SK-N-DZ (cell line): ENCODE results near the gene TRAF1. TPM values are rescaled to one million over a fixed set of nuclear protein-coding genes. Genes with fewer than 3 reads are reported as not detected.
"Not testable (repeated sequence)": the region's sequence is repeated elsewhere in the genome, so short reads cannot be mapped to it uniquely, and the experiment has no call there.

Source experiments
- DNase-seq: peaks from one replicate; pipeline ENCODE4 v3.0.0-alpha.2; 2015; ENCODE audit warnings: low spot score
- polyA plus RNA-seq, 2 experiments: library from polyadenylated mRNA; depleted of rRNA; stranded (reverse); fragments of >200 nt; gene quantifications; 2 replicates each; pipeline ENCODE4 v1.2.3, GENCODE V29; 2014

The TRAF1 gene, protein sequence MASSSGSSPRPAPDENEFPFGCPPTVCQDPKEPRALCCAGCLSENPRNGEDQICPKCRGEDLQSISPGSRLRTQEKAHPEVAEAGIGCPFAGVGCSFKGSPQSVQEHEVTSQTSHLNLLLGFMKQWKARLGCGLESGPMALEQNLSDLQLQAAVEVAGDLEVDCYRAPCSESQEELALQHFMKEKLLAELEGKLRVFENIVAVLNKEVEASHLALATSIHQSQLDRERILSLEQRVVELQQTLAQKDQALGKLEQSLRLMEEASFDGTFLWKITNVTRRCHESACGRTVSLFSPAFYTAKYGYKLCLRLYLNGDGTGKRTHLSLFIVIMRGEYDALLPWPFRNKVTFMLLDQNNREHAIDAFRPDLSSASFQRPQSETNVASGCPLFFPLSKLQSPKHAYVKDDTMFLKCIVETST
- polyA plus RNA-seq (2014; cell fraction: cytosol; rRNA removed) = 0.73 and 0.99 TPM in 2 replicates
- polyA plus RNA-seq (2014; cell fraction: nucleus; rRNA removed) = 2.5 and 4.3 TPM in 2 replicates

DNA sequence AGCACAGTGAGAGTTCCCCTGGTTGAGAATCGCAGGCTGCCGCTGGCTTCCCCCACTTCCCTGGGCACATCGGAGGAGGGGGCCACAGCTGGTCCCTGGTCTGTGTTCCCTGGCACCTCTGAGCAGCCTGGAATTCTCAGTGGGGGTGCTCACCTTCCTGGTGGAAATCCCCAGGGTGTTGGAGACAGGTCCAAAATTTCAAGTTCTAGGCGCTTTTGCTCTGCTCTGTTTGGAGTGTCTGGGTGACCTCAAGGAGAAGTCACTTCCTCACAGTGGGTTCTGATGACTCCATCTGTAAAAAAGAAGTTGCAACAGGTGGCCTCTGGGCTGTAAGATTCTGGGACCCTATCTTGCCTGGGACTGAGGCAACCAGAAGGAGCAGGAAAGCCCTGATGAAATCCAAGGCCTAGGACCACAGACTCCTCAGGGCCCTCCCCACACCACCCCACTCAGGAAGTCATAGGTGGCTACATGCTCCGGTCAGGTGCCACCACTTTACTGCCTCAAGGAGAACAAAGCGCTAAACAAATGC lies at the start of gene TRAF1:
Gene TRAF1 (minus strand): TSS at position 400 of the 532 bp plus-strand sequence. CDS start 721 bp downstream, outside the sequence.
- DNase-seq = no peak

DNA sequence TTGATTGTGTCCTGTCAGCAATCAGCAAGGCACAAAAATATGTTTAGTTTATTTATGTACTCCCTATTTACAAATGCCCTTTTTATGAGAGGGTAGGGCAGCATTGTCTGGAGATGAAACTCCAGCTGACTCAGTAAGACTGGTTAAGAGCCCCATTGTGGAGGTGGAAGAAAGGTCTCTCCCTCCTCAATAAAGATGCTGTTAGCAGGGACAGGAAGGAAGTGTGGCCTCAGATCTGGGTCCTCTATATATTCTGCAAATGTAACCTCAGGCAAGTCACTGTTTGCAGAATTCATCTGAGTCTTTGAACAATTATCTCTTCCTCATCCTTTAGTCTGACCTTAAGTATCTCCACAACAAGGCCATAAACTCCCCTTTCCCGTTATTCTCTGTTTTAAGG lies 48.3 kb upstream of the TRAF1 start:
- DNase-seq = no peak

DNA sequence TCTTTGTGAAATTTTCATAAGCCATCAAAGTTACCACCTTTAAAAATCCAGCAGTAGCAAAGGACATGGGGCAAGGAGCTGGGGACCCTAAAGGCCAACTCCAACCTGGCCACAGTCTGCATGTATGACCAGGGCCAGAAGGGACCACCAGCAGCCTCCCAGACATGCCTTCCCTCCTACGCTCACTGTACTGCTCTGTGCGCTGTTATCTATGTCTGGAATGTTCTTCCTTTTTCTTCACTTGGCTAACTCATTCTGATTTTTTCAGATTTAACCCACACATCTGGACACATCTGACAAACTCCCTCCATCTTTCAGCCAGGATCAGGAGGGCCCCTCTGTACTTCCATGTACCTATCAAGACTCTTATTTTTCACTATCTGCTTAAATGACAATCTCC lies 47.6 kb upstream of the TRAF1 start:
- DNase-seq = no peak

DNA sequence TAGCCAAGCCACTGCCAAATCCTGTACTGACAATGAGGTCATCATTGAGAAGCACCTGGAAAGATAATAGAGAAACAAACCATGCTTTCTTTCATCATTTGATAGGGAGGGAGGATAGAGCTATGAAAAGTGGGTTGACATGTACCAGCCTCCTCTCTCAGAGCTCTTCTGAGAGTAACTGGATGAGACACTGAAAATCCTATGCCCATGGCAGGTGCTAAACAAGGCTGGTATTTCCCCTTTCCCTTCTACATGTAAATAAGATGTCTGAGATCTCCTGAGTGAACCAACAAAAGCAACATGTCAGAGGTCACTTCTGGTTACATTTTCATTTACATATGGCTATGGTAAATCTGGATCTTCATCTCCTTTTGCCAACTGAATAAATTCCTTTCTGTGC lies 45.3 kb upstream of the TRAF1 start:
- DNase-seq = no peak

DNA sequence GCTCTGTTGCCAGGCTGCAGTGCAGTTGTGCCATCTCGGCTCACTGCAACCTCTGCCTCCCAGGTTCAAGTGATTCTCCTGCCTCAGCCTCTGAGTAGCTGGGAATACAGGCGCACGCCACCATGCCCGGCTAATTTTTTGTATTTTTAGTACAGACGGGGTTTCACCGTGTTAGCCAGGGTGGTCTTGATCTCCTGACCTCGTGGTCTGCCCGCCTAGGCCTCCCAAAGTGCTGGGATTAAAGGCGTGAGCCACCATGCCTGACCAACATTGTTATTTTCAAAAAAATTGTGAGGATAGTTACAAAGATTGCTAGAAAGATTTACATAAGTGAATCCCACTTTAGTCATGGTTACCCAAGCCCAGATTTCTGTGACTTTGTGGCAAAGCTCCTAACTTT lies 44.9 kb upstream of the TRAF1 start:
- DNase-seq = not testable (repeated sequence)

DNA sequence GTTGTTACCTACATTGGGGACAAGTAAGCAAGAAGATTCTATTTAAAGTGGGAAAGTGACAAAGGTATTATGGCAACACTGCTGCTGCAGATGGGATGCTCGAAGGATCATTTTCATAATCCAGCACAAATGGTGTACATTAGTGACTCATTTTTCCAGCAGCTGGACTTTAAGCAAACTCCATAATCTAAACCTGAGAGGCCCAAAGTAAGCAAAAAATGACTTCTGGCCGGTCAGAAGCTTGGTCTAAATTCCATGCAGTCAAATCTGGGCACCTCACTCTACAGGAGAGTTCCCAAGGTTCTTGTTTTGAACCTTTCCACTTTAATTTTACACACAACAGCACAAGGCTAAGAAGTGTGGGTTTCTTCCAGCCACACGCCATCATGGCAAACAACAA lies 43.6 kb upstream of the TRAF1 start:
- DNase-seq = no peak

DNA sequence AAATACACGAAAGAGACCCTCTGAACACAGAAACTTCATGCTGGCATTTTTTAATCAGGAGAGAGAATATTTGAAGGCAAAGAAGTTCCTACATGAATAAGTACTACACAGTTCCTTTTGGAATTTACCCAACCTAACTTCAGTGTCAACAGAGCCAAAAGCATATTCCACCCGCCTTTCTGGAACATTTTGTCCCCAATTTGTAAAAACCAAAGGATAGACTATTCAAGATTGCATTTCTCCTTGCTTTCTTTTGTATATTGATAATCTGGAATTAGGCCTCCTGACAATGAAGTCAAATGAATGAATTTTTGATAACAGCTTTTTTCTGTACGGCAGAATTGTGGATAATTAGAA lies 39.4 kb upstream of the TRAF1 start:
- no peak for DNase-seq

DNA sequence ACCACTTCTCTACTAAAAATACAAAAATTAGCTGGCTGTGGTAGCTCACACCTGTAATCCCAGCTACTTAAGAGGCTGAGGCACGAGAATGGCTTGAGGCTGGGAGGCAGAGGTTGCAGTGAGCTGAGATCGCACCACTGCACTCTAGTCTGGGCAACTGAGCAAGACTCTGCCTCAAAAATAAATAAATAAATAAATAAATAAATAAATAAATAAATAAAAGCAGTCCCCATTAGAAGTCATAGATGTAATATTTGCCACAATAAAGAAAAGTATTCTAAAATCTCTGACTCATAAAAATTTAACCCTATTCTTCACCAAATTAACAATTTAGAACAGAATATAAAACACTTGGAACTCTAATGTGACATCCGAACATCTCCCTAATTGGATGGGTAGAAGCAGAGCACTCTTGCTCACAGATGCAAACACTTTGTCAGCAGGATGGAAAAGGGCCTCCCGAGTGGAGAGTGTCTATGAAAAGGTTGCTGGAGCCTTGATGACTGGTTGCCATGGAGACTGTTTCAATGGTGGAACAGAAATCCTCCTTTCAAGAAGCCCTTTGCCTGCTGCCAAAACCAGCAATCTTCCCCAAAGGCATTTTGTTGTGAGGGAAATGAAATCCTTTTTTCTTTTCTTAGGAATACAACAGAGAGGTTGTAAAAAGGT lies 38.9 kb upstream of the TRAF1 start:
- peak; percentile 49 for DNase-seq

DNA sequence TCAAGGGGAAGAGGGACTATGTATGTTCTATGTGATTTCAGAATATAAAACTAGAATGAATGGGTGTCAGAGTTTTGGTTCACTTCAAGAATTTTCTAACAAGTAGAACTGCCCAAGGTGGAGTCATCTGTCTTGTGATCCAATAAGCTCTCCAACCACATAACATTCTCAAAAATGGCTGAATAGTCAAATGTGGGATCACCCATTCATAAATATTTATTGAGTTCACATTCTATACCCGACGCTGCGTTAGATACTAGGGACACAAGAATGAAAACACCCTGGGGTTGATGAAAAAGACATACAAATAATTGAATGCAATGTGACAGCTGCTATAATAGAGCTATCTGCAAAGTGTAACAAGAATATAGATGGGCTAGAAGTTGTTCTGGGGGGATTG lies 35.3 kb upstream of the TRAF1 start:
- DNase-seq = no peak

DNA sequence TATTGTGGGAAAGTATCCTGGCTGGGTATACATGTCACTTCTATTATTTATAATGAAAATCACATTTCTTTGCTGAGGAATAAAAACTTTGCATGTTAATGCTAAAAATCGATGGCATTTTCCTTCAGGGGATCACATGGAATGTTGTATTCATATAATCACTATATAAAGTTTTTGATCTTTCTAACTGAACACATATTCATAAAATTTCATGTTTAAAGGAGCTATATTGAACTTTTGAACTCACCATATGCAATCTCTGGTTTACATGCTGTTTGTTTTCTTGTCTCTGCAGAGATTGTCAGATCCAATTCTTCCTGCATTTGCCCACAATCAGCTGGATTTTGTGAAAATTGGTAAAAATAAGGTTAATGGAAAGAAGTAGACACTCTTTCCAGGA lies 33.4 kb upstream of the TRAF1 start:
- DNase-seq = no peak

DNA sequence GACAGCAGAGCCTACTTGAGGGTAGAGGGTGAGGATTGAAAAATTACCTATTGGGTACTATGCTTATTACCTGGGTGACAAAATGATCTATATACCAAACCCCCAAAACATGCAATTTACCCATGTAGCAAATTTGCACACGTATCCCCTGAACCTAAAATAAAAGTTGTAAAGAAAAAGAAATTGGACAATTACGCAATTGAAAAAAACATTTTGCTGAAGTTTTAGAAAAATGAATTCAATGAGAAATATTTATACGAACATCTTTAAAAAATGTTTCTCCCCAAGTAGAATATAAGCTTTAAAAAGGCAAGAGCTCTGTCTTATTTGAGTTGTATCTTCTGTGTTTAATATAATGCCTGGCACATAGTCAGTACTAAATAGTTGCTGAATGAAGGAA lies 30.3 kb upstream of the TRAF1 start:
- DNase-seq = no peak

DNA sequence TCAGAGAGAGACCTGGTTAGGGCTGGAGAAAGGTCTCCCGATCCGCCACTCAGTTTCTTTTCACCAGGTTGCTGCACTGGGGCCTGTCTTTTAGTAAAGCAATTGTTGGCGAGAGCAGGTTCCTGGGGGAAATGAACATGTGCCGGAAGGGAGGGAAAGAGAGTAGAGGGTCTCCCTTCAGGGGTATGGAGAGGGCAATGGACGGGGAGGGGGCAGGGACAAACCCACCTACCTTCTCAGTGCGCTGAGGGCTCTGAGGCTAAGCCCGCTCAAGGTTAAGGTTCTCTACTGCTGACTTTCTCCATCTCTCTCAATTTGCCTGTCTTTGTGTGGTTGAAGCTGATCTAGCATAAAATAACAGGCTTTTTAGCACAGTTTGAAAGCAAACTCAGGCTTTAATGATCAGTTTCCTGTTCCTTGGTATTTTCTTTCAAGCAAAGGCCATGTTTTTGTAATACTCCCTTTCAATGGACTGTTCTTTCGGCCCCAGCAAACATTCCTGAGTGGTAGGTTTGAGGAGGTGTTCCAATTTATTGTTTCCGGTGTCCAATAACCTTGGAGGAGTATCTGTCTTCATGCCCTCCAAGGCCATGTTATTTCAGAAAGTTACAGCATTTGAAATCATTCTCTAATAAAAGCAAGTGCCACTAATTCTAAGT lies 25.5 kb upstream of the TRAF1 start:
- DNase-seq = no peak

DNA sequence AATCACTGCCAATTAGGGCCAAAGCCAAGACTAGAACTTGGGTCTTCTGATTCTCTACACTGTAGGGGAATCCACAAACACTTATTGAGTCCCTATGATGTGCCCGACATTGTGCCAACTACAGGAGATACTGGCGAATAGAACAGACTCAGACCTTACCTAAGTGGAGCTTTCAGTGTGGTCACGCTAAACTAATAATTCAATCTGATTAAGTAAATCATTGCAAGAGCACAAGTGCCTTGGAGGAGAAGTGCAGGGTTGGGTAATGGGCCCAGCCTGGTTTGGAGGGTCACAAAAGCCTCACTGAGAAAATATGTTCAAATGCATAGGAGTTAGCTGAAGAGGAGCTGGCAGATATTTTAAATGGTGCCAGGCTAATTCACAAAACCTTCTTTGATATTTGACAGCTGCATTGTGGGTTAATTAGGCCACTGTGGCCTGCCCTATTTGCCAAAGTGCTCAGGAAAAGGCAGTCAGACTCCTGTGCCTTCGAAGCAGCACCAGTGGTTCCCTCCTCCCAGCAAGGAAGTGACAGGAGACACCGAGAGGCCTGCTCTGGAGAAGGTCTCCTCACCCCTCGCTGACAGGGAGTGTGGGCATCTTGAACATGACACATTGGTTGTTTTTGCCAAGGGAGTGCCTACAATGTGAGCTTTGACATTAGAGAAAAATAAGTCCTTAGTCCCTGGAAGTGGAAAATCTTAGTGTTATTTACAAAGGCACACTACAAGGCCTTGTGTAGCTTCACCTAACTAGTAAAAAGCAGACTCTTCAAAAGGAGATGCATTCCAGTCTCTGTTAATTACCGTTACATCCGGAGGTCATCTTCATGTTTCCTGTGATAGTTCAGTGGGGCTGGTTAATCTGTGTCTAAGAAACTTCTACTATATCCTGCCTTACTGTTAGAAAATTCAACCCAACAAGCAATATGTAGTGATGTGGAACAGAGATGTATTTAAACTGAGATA lies 24.1 kb upstream of the TRAF1 start:
- no peak for DNase-seq

DNA sequence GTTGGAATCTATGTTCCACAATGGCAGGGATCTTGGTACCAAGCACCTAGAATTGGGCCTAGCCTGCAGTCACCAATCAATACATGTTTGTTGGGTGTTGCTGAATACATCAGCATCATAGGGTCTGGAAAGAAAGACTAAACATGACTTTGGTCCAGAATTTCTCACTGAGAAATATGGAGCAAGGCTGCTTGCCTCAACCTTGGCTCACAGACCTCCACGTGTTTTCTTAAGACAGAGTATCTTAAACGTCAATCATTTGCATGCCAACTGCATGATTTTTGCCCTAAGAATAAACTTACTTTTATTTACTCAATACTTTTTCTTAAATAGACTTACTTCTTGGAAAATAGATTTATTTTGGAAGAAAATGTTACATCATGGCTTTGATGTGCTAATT lies 22.7 kb upstream of the TRAF1 start:
- no peak for DNase-seq

DNA sequence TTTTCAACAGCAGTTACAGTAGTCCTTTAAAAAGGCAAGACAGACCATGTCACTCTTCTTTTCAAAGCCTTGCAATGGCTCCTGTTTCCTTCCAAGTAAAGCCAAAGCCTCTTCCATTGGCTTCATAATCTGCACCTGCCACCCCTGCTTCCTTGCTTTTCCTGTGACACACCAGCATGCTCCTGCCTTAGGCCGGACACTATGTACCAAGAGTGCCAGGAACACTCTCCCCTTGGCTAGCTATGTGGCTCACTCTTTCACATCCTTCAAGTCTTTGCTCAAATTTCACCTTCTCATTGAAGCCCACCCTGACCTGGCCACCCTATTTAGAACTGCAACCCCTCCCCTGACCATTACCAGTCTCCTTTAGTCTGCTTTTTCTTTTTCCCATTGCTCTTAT lies 22.2 kb upstream of the TRAF1 start:
- no peak for DNase-seq

DNA sequence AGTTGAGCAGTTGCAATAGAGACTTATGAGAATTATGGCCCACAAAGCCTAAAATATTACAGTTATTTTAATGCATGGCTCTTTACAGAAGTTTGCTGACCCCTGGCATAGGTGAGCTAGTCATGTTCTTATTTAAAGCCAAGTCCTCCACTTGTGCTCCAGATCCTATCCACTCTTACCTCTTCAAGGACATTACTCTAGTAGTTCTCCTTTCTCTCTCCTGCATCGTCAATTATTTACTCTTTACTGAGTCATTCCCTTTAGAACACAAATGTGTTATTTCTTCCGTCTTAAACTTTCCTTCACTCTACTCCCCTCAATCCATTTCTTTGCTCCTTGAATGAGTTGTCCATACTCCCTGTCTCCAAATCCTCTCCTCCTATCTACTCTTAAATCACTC lies 20.6 kb upstream of the TRAF1 start:
- DNase-seq = no peak

DNA sequence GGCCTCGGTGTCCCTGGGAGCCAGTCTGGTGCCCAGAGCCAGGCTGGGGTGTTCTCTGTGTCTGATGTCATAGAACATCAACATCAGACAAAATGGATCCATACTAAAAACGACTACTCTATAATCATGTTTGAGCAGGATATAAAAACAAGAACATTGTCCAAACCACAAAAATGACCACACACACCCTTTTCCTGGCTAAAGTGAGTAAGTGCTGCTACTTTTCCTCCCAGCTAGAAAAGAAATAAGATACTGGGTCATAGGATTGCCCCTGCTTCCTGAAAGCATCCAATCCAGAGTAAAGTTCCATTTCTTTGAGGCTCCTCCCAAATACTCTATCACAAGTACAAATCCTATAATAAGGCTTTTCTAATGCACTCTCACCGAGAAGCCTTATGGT lies 19.7 kb upstream of the TRAF1 start:
- no peak for DNase-seq

DNA sequence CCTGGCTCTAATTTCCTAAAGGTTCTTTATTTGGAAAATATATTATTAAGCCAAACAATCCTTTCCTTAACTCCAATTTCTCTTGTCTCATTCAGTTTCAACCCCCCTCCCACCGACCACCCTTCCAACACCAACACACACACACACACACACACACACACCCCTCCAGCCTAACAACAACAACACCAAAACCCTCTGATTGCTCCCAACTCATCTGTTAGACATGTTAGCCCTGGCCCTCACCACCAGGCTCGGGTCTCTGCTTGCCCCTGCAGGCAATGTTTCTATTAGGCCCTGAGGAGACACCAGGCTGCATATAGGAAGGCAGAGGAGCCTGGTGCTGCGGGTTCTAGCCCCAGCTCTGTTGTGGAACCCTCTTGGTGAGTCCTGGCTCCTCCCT lies 18.4 kb upstream of the TRAF1 start:
- no peak for DNase-seq

DNA sequence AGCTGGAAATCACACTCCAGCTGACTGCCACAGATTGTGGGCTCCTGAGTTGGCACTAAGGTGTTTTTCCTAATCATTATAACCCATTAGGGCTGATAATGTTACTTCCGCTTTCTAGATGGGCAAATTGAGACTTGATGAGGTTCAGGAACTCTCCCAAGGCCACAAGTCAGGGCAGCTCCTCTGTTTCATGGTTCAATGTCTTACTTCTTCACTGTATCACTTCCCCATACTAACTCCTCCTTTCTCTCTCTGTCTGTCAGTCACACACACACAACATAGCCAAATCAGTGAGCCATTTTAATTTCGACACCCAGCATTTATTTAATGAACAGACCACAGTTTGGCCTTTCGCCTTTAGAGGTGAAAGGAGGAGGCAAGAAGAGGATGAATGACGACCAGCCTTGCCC lies 17.8 kb upstream of the TRAF1 start:
- no peak for DNase-seq

DNA sequence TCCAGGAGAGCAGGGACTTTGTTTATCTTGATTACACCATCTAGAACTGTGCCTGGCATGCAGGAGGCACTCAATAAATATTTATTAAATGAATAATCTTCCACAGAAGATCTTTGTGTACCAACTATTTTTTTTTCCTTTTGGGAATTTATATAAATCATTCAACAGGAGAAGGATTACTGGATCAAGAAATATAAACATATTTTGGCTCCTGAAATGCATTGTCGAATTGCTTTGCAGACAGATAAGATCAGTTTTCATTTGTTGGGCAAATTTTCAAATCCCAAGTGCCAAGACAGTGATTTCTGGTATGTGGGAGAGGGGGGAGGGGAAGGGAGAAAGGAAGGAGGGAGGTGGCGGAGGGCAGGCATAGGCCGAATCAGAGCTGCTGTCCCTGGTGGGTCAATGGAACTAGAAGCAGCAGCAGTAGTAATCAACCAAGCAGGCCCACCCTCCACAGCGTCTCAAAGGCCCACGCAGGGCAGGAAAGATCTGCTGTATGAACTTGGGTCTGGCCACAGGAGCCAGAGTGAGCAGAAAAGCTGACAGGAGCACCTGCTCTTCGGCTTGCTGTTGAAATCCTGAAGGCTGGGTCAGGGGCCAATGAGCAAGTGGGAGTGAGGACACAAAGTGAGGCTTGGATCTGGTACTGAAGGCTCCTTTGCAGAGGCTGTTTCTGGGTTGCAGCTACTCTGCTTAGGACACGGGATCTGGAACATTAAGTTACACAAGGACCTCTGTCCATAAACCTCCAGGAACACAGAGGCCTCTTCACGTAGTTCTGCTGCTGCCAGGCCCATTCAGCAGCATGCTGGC lies 15.8 kb upstream of the TRAF1 start:
- DNase-seq = no peak
